Mesodermal cell (in vitro differentiated cells): Measurements from ENCODE around the gene EHF.
A peak's percentile ranks its signal among the peaks of the same experiment; 100 is the strongest.

ENCODE experiments used
- H3K27ac ChIP-seq: 2 replicates; pipeline ENCODE4 v1.7.0; 2013; ENCODE audit warnings: mild to moderate bottlenecking, low read depth, low read length, moderate library complexity; ENCODE audit not compliant: severe bottlenecking
- H3K36me3 ChIP-seq: 2 replicates; pipeline ENCODE4 v1.7.1; 2013; ENCODE audit warnings: mild to moderate bottlenecking, low read length, moderate library complexity; ENCODE audit not compliant: control insufficient read depth, insufficient read depth
- H3K4me1 ChIP-seq: one replicate; pipeline ENCODE4 v1.7.1; 2013; ENCODE audit warnings: mild to moderate bottlenecking, low read length; ENCODE audit not compliant: insufficient read depth, control insufficient read depth, poor library complexity, severe bottlenecking
- H3K4me3 ChIP-seq: 2 replicates; pipeline ENCODE4 v1.7.0; 2013; ENCODE audit warnings: low read length, control low read depth, mild to moderate bottlenecking; ENCODE audit not compliant: insufficient read depth, poor library complexity, severe bottlenecking; ENCODE audit errors: extremely low read depth
- H3K9me3 ChIP-seq: 2 replicates; pipeline ENCODE4 v1.7.1; 2013; ENCODE audit warnings: mild to moderate bottlenecking, low read length, moderate library complexity; ENCODE audit not compliant: control insufficient read depth
- WGBS, 2 experiments: methylation state at CpG; one replicate each; pipeline ENCODE4 v1.1.5; 2013; ENCODE audit warnings: missing lambda C conversion rate in 2 of 2; ENCODE audit not compliant: insufficient coverage in 2 of 2; 5-methylcytosine and 5-hydroxymethylcytosine counted together

Gene EHF

DNA sequence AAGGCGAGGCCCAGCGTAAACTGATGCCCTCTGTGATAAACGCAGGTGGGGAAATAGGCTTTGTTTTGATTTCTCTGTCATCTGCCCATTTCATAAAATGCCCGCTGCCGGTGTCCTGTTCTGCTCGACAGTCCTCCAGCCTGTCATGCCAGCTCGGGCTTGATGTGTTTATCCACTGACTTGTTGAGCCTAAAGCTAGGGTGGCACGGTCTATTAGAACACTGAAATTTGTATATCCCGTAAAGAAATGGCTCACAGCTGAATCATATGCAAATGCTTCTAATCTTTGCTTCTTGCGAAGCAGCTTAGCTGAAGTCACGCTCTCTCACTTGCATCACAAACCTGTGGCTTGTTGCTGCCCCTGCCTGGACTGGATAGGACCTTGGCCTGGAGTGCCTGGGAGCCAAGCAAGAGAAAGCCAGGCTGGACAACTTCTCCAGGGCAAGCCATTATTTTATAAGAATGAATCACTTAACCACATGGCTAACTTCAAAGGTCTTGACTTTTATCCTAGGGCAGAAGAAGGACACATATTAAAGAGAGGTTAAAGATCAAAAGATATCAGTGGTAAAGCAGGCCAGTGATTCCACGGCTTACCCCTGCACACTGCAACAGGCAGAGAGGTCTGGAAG lies 33.1 kb downstream of the EHF start:
- no peaks in the 10 kb centered on the region for H3K9me3 ChIP-seq
- no peaks in the 10 kb centered on the region for H3K36me3 ChIP-seq
- H3K4me3 ChIP-seq: no peak overlapping the region
- peaks cover 18% of the 10 kb centered on the region for H3K4me1 ChIP-seq
- 87 to 91% methylated on average over 6 to 12 of the region's 12 CpGs for WGBS, 2 experiments
- peak overlapping the region; percentile 5 for H3K27ac ChIP-seq

DNA sequence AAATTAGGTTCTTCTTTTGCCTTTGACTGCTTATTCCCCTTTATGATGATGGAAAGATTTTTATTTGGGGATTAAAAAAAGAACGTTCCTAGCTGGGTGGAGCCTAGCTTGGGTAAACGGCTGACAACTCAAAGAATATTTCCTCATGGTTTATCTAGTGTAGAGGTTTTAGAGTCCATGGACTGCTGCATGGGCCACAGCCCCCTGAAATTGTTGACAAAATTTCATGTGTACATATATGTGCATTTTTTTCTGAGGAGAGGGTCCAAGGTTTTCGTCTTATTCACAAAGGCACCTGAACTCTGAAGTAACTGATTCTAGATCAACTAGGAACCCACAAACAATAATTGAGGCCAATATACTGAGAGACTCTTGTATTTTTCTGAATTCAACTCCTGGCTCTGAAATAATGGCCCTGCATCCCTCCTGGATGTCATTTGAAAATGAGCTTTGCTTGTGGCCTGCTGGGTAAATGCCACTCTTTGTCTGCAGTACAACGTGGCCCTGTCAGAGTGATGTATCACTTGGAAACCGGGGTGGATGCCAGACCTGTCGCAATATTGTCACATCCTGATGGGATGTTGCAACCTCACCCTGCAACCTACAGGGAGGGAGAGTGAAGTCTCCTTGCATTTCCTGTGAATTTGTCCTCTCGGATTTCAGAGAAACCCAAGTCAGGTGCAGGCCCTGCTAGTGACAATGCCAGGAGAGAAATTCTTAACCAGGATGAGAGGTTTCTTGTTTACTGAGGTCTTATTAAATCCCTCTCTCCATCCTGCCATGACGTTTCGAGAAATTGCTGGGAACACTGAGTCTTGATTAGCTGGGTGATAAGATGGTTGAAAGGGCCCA lies 33.8 kb downstream of the EHF start:
- 66 to 72% methylated on average over 3 to 7 of the region's 9 CpGs for WGBS, 2 experiments
- Histone ChIP-seq H3K27ac (no peak overlapping the region), H3K4me1 (peaks cover 18% of the 10 kb centered on the region), H3K36me3 (no peaks in the 10 kb centered on the region), H3K9me3 (no peaks in the 10 kb centered on the region), H3K4me3 (no peak overlapping the region)

DNA sequence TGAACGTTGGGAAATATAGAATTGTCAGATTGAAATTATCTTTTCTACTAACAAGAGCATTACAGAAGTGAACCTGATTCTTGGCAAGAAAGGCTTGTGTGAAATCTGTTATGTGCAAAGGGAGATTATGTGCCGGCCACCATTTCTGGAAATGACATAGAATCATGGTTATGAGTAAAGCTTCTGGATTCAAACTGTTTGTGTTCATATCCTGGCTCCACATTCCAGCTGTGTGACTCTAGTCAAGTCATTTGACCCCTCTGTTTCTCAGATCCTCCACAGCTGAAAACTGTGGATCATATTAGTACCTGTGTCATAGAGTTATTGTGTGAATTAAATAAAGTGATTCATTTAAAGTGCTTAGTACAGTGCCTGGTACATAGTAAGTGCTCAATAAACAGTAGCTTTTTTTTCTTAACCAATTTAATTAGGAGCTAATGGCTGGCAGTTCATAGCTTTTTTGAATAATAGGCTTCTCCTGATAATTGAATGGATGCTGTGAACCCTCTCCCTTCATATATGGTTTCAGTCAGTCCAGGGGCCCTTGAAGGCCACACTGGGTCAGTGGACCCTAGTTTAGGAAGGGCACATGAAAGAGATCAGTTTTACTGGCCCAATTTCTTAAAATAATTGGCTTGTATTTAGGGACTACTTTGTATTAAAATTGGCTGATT lies 34.6 kb downstream of the EHF start:
- H3K36me3 ChIP-seq: no peaks in the 10 kb centered on the region
- WGBS, 2 experiments: 100% methylated on average over 1 of the region's 2 CpGs
- H3K4me3 ChIP-seq: no peak overlapping the region
- H3K27ac ChIP-seq: no peak overlapping the region
- H3K9me3 ChIP-seq: no peaks in the 10 kb centered on the region
- peaks cover 18% of the 10 kb centered on the region for H3K4me1 ChIP-seq

DNA sequence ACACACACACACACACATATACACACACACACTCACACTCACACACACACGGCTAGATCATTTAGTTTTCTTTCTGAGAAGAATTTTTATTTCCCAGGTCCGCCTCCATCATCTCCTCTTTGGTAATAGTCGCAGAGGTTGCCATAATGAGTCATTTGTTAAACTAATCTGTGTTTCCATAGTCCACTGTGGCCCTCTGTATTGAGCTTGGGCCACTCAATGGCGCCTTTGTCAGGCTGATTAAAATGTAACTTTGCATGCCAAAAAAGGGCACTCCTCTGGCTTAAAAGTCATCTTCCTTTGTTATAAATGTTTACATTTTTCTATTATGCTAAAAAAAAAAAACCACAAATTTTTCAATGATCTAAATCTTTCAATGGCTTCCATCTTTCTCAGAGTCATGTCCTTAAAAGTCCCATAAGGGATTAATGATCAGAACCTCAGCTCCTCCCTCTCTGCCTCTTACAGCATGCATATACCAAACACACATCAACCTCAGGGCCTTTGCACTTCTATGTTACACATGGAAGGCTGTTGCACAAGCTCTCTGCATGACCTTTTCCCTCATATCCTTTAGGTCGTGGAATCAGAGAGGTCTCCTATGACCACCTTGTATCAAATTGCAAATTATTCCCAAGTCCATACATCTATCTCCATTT lies 35.3 kb downstream of the EHF start:
- no peak overlapping the region for H3K4me3 ChIP-seq
- H3K27ac ChIP-seq: no peak overlapping the region
- WGBS, 2 experiments: 94 to 100% methylated on average over 1 to 2 of the region's 5 CpGs
- no peaks in the 10 kb centered on the region for H3K9me3 ChIP-seq
- H3K36me3 ChIP-seq: no peaks in the 10 kb centered on the region
- H3K4me1 ChIP-seq: peaks cover 16% of the 10 kb centered on the region

DNA sequence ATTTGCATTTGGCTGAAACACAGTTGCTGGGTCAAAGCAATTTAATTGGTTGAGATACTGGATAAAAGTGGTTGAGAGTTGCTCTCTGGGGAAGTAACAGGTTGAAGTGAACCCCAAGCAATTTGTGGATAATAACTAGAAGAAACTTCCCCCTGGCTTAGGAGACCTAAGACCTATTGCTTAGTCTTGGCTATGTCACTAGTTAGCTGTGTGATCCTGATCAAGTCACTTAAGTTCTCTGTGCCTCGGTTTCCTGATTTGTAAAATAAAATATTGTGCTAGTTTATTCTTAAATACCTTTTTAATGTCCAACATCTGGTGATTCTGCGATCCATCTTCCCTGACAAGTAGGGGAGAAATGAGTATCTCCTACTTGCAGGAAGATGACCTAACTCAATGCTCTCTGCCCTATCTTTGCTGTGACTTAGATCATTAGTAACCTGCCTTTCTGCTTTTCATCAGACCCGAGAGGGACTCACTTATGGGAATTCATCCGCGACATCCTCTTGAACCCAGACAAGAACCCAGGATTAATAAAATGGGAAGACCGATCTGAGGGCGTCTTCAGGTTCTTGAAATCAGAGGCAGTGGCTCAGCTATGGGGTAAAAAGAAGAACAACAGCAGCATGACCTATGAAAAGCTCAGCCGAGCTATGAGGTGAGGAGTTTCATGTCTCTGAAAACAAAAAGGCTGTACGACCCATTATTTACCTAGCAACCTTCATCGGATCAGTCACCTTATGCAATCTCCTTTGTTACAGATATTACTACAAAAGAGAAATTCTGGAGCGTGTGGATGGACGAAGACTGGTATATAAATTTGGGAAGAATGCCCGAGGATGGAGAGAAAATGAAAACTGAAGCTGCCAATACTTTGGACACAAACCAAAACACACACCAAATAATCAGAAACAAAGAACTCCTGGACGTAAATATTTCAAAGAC lies 37.5 kb downstream of the EHF start:
- no peak overlapping the region for H3K27ac ChIP-seq
- WGBS, 2 experiments: 87 to 90% methylated on average over 4 to 5 of the region's 14 CpGs
- H3K4me3 ChIP-seq: no peak overlapping the region
- H3K9me3 ChIP-seq: no peaks in the 10 kb centered on the region
- peaks cover 10% of the 10 kb centered on the region for H3K4me1 ChIP-seq
- no peaks in the 10 kb centered on the region for H3K36me3 ChIP-seq

DNA sequence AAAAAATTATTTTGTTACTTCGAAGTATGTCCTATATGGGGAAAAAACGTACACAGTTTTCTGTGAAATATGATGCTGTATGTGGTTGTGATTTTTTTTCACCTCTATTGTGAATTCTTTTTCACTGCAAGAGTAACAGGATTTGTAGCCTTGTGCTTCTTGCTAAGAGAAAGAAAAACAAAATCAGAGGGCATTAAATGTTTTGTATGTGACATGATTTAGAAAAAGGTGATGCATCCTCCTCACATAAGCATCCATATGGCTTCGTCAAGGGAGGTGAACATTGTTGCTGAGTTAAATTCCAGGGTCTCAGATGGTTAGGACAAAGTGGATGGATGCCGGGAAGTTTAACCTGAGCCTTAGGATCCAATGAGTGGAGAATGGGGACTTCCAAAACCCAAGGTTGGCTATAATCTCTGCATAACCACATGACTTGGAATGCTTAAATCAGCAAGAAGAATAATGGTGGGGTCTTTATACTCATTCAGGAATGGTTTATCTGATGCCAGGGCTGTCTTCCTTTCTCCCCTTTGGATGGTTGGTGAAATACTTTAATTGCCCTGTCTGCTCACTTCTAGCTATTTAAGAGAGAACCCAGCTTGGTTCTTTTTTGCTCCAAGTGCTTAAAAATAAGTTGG lies 38.3 kb downstream of the EHF start:
- no peak overlapping the region for H3K27ac ChIP-seq
- 84 to 100% methylated on average over 2 to 3 of the region's 4 CpGs for WGBS, 2 experiments
- peaks cover 6% of the 10 kb centered on the region for H3K4me1 ChIP-seq
- no peak overlapping the region for H3K4me3 ChIP-seq
- H3K9me3 ChIP-seq: no peaks in the 10 kb centered on the region
- no peaks in the 10 kb centered on the region for H3K36me3 ChIP-seq

DNA sequence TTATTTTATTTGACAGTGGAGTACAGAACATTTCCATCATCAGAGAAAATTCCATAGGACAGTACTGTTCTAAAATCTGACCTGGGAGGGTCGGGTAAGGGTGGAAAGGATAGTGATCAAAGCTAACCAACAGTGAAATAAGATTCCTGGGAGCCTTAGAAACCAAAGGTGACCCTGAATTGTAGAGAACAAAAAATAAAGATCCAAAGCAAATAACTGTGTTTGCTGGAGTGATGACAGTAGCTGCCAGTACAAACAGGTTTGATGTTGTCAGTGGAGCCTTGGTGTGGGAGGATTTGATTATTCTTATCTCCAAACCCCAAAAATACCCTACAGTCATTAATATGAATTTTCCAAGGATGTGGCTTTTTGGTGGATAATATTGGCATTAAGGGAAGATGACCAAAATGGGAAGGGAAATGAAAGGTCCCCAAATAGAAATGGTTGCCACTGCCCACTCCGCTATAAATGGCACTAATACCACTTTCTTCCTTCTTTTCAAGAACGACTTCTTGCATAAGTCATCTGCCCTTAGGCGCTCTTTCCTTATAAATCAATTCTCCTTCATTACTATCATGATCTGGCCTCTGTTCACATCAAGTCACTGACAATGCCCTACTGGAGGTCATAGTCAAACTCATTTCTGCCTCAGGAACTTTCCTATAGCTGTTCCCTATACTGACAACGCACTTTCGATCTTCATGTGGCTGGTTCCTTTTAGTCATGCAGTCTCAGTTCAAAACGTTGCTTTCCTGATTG lies 44.4 kb downstream of the EHF start:
- 91 to 93% methylated on average over 6 to 7 of the region's 7 CpGs for WGBS, 2 experiments
- Histone ChIP-seq H3K4me3 (no peak overlapping the region), H3K27ac (no peak overlapping the region), H3K36me3 (no peaks in the 10 kb centered on the region), H3K4me1 (no peaks in the 10 kb centered on the region), H3K9me3 (no peaks in the 10 kb centered on the region)

DNA sequence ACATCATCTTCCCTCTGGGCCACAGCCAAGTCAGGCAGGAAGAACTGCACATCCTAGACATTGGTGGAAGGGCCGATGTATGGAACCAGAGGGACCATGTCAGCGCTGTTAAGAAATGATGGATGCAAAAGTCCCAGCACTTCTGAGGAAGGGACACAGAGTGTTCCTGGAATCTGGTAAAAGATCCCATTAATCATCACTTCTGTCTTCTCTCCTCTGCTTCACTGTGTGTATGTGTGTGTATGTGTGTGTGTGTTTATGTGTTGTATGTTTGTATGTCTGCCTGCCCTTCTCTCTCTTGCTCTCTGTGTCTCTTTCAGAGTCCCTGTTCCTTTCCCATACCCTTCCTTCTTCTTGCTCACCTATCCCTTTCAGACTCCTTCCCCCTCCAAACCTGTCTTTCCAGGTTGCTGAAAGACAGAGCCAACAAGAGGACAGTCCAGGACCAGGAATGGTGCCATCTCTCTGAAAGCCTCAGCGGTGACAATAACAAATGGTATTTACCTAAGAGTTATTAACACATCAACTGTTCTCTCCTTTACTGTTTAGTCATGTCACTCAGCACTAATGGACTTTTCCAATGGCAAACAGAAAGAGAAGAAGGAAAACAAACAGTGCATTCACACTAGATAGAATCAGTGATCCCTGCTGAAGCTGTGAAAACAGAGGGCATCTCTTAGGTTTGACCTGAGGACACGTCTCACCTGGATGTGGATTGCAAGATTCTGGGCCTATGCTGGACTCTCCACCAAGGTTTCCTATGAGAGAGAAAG lies 47.1 kb downstream of the EHF start:
- WGBS, 2 experiments: 81 to 88% methylated on average over 2 to 3 of the region's 4 CpGs
- H3K4me1 ChIP-seq: no peaks in the 10 kb centered on the region
- H3K27ac ChIP-seq: no peak overlapping the region
- H3K36me3 ChIP-seq: no peaks in the 10 kb centered on the region
- H3K4me3 ChIP-seq: no peak overlapping the region
- no peaks in the 10 kb centered on the region for H3K9me3 ChIP-seq
